A172 (cell line): ENCODE data around the gene DEDD2. TPM values are rescaled to one million over a fixed set of nuclear protein-coding genes. Genes with fewer than 3 reads are reported as not detected.
A peak's percentile ranks its signal among the peaks of the same experiment; 100 is the strongest.

Experiments
- DNase-seq: peaks from one replicate; pipeline ENCODE4 v3.0.0-alpha.2; 2015; ENCODE audit warnings: low spot score
- total RNA-seq: library from RNA; depleted of rRNA; stranded (reverse); fragments of >200 nt; shearing (Covaris generic); gene quantifications from 2 replicates; pipeline ENCODE4 v1.2.3, GENCODE V29; 2014

DEDD2 gene
- total RNA-seq, 1 experiment from 2014 or later: 75.4 TPM

DNA sequence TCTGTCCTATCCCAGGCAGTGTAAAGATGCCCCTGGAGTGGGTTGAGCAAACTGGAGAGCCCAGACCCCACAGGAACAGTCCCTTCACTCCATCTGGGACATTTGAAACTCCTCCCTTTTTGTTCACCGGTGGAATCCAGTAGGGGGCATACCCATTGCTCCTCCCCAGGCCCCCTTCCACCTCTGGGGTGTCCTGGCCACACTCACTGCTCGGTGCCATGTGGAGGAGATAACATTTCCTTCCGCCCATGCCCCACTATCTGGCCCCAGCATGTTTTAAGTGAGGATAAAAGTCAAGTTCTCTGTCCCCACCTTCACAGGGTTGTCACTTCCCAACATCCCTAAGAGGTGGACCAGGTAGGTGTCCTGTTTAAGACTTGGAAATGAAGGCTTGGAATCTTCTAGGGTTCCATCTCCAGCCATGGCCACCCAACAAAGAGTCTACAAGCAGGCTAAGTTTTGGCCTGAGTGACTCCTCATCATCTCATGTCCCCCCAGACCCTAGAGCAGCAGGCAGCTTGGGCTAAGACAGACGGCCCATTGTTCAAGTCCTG lies 11.9 kb upstream of the DEDD2 start:
- DNase-seq: no peak

DNA sequence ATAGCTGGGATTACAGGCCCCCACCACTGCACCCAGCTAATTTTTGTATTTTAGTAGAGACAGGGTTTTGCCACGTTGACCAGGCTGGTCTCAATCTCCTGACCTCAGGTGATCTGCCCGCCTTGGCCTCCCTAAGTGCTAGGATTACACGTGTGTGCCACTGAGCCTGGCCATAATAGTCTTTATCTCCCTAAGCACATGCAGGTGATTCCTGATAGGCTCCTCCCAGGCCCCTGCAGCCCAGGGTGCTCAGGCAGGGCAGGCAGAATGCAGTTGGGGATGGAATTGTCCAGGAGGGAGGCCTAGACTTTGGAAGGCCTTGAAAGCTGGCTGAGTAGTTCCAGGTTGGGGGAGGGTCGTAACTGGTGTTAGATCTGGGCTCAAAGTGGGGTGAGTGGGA lies 11.2 kb upstream of the DEDD2 start:
- no peak for DNase-seq

DNA sequence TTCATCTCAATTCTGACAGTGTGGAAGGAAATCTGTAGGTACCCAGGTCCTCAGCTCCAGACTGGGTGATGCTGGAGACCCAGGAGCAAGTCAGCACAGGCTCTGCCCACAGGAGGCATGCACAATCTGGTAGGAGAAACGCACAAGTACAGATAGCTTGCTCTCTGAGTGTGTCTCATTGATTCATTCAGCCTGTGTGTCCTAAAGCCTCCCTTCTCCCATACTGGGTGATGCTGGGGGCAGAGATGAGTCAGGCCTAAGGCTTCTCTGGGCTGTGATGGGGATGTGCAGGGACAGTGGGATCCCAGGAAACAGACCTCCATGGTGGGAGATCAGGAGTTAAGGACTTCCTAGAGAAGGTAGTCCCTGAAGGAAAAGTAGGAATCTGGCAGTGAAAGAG lies 9.4 kb upstream of the DEDD2 start:
- no peak for DNase-seq

DNA sequence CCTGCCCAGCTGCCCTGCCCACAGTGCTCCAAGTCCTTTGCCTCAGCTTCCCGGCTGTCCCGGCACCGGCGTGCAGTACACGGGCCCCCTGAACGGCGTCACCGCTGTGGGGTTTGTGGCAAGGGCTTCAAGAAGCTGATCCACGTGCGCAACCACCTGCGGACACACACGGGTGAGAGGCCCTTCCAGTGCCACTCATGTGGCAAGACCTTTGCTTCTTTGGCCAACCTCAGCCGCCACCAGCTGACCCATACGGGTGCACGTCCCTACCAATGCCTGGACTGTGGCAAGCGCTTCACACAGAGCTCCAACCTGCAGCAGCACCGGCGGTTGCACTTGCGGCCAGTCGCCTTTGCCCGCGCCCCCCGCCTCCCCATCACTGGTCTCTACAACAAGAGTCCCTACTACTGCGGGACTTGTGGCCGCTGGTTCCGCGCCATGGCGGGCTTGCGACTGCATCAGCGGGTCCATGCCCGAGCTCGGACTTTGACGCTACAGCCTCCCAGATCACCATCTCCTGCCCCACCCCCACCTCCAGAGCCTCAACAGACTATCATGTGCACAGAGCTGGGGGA lies 8.3 kb upstream of the DEDD2 start:
- DNase-seq: no peak

DNA sequence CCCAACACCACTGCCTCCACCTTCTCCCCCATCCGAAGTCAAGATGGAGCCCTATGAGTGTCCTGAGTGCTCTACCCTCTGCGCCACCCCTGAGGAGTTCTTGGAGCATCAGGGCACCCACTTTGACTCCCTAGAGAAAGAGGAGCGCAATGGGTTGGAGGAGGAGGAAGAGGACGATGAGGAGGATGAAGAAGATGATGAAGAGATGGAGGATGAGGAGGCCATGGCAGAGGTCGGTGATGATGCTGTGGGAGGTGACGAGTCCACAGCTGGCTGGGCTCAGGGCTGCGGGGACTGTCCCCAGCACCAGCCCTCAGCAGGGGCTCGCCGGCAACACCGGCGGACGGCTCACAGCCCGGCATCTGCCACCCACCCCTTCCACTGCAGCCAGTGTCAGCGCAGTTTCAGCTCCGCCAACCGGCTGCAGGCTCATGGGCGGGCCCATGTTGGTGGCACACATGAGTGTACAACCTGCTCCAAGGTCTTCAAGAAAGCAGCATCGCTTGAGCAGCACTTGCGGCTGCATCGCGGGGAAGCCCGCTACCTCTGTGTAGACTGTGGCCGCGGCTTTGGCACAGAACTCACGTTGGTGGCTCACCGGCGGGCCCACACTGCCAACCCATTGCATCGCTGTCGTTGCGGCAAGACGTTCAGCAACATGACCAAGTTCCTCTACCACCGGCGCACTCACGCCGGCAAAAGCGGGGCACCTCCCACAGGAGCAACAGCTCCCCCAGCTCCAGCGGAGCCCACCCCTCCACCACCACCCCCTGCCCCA lies 7.7 kb upstream of the DEDD2 start:
- DNase-seq: no peak

DNA sequence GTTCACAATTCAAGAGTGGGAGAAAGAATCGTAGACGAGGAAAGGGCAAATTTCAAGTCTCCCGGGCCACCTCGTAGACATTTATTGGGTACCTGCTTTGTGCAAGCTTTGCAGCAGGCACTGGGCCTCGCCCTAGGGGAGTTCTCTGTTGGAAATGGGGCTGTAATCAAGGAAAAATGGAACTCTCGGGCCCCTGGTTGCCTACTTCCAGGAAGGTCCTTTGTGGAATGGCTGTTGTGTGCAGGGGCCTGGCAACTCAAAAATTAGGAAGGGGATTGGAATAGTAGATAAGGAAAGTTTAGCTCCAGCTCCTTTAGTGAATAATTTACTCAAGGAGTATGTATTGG lies 3.2 kb upstream of the DEDD2 start:
- DNase-seq: no peak

DNA sequence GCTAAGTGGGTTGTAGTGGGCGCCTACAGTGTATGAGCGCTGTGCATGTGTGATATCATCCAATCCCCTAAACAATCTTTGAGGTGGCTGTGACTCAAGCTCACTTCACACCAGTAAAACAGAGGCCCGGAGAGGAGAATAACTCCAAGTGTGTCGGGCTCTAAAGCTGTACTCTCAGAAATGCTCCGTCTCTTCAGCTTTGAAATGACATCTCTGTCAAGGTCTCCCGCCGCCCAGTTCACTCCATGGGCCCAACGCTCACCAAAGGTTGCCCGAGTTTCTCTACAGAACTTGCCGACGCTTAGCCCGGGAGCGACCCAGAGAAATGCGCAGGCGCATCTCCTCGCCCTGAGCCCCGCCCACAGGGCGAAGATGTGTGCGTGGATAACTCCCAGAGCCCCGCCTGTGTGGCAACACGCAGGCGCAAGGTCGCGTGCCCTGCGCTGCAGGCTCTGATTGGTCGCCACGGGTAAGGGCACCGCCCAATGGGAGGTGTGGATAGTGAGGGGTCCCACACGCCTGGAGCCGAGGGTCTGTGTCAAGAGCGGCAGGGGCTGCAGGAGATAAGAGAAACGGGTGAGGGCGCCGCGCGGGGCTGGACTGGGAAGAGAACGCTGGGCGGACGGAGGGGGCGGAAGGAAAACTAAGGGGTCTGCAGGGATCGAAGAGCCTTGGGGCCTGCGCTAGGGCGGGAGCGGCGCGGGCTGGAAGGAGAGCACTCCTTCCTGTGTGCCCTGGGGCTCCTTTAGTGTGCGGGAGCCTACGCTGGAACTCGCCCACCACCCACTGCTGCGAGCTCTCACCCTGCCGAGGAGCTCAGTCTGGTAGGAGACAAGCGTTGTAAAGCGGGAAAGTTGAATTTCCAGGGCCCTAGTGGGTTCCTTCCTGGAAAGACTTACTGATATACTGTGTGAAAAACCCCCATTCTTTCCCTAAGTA lies 2.6 kb upstream of the DEDD2 start, which contains the start of gene ZNF526:
Gene ZNF526, plus strand, starts transcription at position 501 of the 939 bp plus-strand sequence. CDS start 4,092 bp downstream, outside the sequence.
- peak; percentile 96 for DNase-seq

DNA sequence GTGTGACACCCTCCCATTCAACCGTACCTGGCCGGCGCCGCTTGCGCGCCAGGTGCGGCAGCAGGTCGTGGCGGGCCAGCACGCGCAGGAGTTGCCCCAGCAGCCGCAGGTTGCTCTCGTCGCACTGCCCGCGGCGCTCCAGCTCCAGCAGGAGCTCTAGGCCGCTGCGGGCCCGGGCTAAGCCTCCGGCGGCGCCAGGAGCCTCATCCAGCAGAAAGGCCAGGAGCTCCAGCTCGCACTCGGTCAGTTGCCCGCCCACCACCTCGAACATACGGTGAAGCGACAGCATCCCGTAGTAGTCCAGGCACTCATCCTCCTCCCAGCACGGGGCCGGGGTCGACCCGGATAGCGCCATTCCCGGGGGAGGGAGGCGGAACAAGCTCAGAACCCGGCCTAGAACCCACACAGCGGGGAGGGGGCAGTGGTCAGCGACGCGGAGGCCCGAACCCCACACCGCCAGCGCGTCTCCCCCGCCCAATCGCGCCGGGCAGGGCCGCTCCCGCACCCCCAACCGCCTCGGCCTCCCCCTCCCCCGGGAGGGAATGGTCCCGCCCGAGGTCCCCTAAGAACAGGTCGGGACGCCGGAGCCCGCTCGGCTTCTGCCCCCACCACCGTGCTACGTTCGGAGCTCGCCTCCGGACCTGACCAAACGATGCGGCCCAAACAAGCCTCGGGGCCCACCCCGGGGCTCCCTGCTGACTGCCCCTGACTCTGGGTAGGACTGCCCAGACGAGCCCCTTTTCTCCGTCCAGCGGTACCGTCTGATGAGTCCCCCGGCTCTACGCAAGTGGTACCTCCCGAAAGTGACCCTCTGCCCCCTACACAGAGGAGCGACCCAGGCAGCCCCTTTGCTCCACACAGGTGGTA lies 591 bp downstream of the DEDD2 start:
- peak; percentile 22 for DNase-seq

DNA sequence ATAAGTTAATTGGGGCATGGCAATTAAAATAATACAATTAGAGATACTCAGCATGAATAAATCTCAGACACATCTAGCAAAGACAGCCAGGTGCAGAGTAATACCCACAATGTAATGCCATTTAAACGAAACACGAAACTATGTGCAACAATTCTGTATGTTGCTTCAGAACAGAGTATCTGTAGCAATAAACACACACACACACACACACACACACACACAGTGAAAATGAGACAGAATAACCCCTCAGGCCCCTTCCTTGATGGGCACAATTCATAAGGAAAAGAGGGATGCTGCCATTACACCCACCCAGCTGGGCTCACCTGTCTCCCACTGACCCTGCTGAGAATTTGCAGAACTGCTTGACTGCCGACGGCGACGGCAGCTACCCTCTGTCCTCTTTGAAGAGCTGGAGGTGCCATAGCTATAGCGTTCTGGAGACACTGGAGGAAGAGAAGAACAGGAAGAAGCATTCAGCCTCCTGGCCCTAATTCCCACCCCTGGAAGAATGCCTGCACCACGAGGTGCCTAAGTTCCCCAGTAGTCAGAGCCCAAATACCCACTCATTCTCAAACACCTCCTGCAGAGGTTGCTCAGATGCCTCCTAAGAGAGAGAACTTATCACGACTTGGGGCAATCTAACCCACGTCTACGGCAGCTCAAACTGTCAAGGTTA lies 2.5 kb downstream of the DEDD2 start:
- no peak for DNase-seq

DNA sequence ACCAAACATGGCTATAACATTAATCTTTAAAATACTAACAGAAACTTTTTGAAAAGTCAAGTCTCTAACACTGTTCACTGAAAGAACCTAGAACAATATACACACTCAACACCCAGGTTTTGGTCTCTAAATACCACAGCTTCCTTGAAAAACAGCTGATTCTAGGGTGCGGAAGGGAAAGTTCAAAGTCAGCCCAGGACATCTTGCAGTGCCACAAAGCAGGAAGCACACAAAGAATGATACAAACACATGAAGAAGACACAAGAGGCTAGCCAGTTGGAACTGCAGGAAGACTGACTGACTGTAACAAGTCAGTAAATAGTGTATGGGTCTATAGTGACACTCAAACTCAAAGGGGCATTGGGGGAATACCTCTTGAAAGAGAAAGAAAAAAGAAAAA lies 4.6 kb downstream of the DEDD2 start:
- no peak for DNase-seq

DNA sequence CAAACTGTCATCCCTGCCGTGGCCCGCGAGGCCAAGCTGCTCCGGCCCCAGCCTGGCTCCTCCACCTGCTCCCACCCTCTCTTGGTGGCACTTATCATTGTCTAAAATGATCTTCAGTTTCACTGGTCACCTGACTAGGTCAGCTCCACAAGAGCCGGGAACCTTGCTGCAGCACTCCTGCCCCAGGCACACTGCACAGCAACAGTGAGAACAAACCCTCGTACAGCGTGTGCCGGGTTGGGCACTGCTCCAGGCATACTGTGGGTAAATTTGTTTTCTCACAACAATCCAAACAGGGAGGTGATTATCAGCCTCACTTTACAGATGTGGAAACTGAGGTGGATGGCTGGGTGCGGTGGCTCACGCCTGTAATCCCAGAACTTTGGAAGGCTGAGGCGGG lies 8.9 kb downstream of the DEDD2 start:
- no peak for DNase-seq

DNA sequence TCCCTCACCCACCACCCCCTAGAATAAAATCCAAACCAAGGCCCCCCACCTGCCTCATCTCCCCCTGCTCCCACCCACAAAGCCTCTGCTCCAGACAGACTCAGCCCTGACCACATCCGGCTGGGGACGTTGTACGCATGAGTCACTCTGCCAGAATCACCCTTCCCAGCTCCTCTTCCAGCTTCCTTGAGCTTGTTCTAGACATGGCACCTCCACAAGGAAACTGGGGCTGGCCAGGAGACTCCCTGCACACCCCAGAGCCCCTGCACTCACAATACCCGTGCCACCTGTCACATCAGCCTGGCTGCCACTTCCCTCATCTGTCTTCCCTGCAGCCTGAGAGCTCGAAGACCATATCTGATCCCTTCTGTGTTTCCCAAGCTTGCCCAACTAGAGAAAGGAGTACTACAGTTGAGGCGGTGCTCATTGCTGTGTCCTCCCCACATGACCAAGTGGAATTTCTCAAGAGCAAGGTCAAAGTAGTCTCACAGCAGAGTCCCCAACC lies 9.7 kb downstream of the DEDD2 start:
- peak; percentile 97 for DNase-seq

DNA sequence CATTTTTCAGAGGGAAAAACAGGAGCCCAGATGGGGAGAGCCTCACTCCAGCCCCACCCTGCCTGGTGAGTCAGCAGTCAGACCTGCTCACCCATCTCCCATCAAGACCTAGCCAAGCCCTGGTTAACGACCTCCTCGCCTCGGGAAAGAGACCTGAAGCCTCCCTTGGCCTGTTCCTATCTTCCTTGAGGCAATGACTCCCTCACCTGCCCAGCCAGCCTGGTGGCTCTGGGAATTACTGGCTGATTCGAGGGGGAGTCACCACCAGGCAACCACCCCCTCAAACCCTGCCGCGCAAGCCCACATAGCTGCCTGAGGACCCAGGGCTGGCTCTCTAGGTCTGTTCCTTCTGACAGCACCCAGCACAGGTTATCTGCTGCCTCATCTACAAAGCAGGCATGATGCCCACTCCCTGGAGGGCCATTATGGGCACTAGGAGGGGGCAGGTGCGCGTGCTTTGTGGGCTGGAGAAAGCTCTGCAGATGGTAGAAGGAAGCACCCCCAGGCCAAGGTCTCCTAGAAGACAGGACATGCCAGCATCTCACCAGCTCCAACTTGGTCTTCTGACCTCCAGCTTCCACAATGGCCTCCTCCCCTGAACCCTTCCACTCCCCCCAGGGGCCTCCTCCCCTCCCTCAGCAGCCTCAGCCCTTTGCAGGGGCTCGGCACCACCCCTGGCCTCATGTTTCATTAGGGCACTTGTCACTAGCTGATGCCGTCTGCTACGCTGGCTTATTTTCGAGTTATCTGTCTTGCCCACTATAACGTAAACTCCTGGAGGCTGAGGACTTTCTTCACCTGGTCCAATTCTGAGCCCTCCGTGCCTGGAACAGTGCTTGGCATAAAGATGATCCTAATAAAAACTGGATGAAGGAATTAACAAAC lies 10.4 kb downstream of the DEDD2 start:
- DNase-seq: peak; percentile 91

DNA sequence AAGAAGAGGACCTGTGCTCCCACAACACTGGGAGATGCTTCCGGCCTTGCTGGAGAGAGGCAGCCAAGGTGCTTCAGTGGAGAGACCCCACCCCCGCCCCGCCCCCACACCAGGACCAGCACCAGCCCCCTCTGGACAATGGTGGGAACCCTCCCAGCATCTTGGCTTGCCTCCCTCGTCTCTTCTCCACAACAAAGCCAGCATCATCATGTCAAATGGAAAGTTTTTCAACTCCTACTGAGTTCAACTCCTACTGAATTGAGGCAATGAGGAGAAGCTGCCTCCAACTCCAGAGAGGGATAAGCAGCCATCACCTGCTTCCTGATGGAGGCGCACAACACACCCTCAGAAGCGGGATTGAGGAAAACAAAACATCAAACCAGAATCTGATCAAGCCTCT lies 12.8 kb downstream of the DEDD2 start:
- no peak for DNase-seq

DNA sequence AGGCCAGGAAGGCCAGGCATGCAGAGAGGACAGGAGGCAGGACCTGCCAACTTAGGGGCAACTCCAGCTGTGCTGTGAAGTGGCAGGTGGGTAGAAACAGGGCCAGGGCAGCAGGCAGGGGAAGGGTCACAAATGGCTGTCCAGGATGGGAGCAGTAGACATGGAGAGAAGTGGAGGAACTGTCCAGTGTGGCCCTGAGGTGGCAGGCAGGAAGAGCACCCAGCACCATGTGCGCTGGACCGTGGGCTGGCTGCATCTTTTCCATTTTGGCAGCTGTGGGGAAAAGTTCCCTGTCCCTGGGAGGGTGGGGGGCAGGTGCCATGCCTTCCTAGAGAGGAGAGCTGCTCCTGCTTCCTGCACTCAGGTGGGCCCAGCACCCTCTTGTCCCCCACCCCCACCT lies 13.8 kb downstream of the DEDD2 start:
- DNase-seq: no peak

DNA sequence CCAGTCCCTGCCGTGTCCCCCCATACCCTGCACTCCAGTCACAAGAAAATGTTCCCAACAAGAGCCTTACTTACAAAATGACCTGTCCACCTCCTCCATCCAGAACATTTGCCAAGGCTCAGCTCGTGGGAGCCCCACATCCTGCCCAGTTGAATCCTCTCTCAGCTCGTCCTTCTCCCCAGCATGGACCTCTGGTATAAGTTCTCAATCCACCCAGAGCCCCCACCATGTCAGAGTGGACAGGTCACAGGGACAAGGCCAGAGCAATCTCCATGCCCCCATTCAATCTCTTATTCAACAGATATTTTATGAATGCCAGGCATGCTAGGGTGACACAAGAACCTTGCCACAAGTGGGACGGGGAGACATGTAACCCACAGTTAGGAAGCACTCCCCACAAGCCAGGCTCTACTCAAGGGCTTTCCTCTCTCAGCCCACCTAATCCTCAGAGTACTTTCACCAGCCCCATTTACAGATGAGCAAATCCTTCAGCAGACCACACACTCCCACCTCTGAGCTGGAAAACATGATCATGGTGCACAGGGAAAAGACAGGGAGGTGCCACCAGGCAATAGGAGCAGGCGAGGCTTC lies 15.1 kb downstream of the DEDD2 start:
- no peak for DNase-seq

DNA sequence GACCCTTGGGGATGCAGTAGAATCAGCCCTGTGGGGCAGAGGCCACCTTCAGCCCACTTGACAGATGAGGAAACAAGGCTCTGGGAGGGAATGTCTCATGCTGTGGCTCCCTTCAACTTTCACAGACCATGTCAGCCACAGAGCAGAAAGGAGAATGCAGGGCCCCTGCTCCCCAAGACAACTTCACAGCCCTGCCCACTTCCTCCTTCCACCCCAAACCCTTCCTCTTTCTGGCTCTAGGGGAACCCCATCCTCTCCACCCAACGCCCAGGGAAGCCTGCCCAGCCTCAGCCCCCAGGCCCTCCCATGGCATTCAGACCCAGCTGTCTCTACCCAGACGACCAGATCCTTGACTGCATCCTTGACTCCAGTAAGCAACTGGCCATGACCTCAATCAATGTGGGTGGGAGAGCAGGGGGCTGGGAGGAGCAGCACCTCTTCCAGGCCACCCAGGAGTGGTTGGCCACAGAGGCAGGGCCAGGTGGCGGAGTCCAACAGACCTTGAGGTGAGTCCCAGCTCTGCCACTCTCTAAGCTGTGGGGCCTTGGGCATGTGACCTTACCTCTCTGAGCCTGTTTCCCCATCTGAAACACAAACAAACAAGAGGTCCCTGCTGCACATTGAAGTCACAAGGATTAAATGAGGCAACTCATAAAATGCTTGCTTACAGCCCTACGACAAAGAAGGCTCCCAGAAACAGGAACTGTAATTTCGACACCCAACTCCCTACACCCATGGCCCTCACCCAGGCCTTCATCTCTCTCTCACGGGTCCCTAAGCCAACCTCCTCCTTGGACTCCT lies 15.8 kb downstream of the DEDD2 start:
- DNase-seq: no peak

DNA sequence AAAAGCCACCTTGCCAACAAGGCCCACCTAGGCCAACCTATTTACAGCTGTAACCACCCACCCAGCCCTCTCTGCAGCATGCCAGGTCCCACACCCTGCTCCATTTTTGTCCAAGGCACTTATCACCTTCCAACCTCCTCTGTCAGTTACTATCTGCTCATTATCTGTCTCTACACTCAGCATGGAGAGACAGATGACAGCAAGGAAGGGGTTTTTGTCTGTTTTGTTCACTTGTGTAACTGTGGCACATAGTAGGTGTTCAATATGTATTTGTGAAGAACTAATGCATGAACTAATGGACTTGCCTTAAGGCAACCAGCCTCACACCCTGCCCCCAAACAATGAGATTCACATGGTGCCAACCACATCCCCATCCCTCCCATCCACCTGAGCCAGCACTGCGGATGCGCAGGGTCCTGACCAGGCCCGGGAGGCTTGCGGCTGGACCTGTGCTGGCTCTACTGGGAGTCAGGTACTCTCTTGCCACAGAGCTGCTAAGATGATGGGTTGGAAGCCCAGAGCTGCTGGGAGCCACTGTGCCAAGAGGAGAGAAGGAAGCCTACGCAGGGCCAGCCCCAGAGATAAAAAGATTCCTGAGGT lies 17.3 kb downstream of the DEDD2 start:
- DNase-seq: no peak
